ENCODE data around the gene DDX54. TPM values are rescaled to one million over a fixed set of nuclear protein-coding genes. Genes with fewer than 3 reads are reported as not detected.

Gene DDX54
- total RNA-seq, 2 donors from 2014 or later, result 35.1 to 38.0 TPM

DNA sequence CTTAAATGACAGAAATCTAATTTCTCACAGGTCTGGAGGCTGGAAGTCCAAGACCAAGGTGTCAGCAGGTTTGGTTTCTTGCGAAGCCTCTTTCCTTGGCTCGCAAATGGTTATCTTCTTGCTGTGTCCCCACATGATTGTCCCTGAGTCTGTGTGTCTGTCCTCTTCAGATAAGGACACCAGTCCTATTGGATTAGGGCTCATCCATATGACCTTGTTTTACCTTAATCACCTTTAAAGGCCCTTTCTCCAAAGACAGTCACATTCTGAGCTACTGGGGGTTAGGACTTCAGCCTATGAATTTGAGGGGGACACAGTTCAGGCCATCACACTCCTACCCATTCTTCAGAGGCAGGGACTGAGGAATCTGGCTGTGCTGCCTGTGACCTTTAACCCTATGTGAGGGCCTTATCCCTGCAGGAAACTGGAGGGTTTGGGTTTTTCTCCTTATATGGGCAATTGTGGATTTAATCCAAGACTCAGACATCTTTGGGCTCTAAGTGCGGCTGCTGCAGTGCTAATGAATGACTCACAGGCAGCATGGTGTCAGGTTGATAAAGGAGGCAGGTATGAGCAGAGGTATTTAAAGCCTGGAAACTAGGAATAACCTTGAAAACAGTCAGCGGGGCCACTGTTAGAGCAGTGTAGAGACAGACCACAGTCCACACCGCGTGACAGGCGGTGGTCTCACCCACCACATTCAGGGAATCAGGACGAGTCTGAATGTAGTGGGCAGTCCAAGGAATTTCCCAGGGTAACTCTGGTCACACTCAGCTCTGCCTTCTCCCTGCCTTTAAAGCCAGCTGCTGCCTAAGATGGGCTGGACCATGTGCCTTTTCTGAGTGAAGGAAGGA lies 46.2 kb upstream of the DDX54 start:
- H3K27me3 ChIP-seq, result no peaks in the 10 kb centered on the region
- H3K4me3 ChIP-seq, result no peak overlapping the region
- H3K36me3 ChIP-seq, result peaks cover 42% of the 10 kb centered on the region
- TF ChIP-seq, protein P1, sequence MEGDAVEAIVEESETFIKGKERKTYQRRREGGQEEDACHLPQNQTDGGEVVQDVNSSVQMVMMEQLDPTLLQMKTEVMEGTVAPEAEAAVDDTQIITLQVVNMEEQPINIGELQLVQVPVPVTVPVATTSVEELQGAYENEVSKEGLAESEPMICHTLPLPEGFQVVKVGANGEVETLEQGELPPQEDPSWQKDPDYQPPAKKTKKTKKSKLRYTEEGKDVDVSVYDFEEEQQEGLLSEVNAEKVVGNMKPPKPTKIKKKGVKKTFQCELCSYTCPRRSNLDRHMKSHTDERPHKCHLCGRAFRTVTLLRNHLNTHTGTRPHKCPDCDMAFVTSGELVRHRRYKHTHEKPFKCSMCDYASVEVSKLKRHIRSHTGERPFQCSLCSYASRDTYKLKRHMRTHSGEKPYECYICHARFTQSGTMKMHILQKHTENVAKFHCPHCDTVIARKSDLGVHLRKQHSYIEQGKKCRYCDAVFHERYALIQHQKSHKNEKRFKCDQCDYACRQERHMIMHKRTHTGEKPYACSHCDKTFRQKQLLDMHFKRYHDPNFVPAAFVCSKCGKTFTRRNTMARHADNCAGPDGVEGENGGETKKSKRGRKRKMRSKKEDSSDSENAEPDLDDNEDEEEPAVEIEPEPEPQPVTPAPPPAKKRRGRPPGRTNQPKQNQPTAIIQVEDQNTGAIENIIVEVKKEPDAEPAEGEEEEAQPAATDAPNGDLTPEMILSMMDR (IDR thresholded peaks at IDR 0.05), result no peak
- peak overlapping the region; percentile 83 to 95 for H3K27ac ChIP-seq
- peaks cover 0 to 88% of the 10 kb centered on the region in 2 donors for H3K4me1 ChIP-seq
- H3K9me3 ChIP-seq, result no peaks in the 10 kb centered on the region
- no peak for DNase-seq (ENCODE audit: low spot score)

DNA sequence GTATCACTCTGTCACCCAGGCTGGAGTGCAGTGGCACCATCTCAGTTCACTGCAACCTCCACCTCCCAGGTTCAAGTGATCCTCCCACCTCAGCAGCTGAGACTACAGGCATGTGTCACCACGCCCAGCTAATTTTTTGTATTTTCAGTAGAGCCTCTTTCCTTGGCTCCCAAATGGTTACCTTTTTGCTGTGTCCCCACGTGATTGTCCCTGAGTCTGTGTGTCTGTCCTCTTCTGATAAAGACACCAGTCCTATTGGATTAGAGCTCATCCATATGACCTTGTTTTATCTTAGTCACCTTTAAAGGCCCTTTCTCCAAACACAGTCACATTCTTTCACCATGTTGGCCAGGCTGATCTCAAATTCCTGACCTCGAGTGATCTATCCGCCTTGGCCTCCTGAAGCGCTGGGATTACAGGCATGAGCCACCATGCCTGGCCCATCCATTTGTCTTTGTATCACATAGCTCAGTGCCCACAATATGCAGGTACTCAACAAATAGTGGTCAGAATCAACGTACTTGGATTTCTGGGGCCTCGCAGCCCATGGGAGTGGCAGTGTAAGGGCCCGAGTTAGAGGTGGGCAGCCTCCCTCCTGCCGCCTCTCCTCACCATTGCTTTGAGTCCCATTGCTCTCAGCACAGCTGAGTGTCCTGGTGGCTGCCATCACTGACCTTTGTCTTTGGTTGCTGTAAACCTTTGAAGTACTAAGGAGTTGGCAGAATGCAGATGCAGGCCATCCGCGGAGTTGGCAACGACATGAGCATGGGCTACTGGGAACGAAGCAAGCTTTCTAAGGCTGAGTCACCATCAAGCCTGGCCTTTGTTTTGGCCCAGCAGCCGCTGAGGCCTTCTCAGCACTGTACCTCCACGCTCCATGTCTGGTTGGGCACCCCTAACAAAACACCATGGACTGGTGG lies 45.3 kb upstream of the DDX54 start:
- peaks cover 42% of the 10 kb centered on the region for H3K36me3 ChIP-seq
- H3K4me3 ChIP-seq, result no peak overlapping the region
- peak overlapping the region; percentile 83 to 95 for H3K27ac ChIP-seq
- H3K4me1 ChIP-seq, result peaks cover 0 to 79% of the 10 kb centered on the region in 2 donors
- no peaks in the 10 kb centered on the region for H3K9me3 ChIP-seq
- DNase-seq (ENCODE audit: low spot score), result no peak
- H3K27me3 ChIP-seq, result no peaks in the 10 kb centered on the region
- TF ChIP-seq, protein P1 (IDR thresholded peaks at IDR 0.05), result no peak

DNA sequence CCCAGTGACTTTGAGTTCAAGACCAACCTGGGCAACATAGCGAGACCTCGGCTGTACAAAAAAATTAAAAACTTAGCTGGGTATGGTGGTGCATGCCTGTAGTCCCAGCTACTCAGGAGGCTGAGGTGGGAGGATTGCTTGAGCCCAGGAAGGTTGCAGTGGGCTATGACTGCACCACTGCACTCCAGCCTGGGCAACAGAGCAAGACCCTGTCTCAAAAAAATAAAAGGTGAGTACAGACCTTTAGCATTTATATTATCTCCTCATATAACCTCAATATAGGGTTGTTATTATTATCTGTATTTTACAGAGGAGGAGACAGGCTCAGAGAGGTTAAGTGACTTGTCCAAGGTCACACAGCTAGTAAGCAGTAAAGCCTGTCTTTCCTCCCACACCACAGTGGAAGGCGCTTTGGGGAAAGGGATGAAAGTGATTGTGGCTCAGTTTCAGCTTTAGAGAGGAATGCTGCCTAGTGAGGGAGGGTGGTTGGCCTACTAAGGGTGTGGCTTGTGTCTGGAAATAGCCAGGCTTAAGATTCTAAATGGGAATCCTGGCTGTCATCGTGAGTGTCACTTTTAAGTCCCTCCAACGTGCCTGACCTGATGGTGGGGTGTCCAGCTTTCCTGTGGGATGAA lies 43.2 kb upstream of the DDX54 start:
- H3K27me3 ChIP-seq, result no peaks in the 10 kb centered on the region
- H3K27ac ChIP-seq, result peak overlapping the region; percentile 83 to 95
- peaks cover 32% of the 10 kb centered on the region for H3K36me3 ChIP-seq
- DNase-seq (ENCODE audit: low spot score), result no peak
- peaks cover 0 to 86% of the 10 kb centered on the region in 2 donors for H3K4me1 ChIP-seq
- TF ChIP-seq, protein P1 (IDR thresholded peaks at IDR 0.05), result no peak
- no peak overlapping the region for H3K4me3 ChIP-seq
- H3K9me3 ChIP-seq, result no peaks in the 10 kb centered on the region

DNA sequence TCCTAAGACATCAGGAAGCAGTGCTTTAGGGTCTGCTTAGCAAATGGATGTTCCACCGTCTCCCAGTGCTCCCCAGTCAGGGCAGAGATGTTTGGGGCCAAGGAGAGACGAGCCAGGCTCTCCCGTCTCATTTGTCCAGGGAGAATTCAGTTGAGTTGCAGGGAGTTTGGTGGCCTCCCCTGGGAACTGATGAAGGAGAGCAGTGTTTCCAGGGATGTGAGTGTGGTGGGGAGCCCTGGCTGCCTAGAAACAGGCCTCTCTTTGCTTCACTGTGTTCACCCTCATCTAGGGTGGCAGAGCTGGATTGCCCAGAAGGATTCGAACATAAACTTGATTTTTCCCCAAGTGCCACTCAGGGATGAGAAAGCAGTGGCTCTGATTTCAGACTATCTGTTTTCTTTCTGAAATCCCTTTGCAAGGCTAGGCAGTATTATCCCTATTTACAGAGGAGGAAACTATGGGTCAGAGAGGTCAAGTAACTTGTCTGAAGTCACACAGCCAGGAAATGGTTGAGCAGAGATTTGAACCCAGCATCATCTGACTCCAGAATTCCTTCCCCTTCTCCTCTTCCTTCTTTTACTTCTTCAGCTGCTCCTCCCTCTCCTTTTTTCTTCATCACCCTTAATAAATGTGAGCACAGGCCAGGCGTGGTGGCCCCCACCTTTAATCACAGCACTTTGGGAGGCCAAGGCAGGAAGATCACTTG lies 42.6 kb upstream of the DDX54 start:
- peak overlapping the region; percentile 83 to 95 for H3K27ac ChIP-seq
- H3K36me3 ChIP-seq, result peaks cover 28% of the 10 kb centered on the region
- peaks cover 0 to 86% of the 10 kb centered on the region in 2 donors for H3K4me1 ChIP-seq
- DNase-seq (ENCODE audit: low spot score), result no peak
- TF ChIP-seq, protein P1 (IDR thresholded peaks at IDR 0.05), result no peak
- no peaks in the 10 kb centered on the region for H3K27me3 ChIP-seq
- no peaks in the 10 kb centered on the region for H3K9me3 ChIP-seq
- H3K4me3 ChIP-seq, result no peak overlapping the region
